WI38 (cell line): ENCODE data around the gene IL12B.

ENCODE experiments used
- H3K4me3 ChIP-seq: 2 replicates; pipeline ENCODE4 v1.5.1; 2011; ENCODE audit warnings: low read depth, mild to moderate bottlenecking, control low read depth, low read length
- TF ChIP-seq, protein P1 (sequence below): IDR thresholded peaks from 2 replicates; pipeline ENCODE4 v1.5.1; 2012; ENCODE audit warnings: low read depth, mild to moderate bottlenecking, control low read depth, low read length

The IL12B gene

DNA sequence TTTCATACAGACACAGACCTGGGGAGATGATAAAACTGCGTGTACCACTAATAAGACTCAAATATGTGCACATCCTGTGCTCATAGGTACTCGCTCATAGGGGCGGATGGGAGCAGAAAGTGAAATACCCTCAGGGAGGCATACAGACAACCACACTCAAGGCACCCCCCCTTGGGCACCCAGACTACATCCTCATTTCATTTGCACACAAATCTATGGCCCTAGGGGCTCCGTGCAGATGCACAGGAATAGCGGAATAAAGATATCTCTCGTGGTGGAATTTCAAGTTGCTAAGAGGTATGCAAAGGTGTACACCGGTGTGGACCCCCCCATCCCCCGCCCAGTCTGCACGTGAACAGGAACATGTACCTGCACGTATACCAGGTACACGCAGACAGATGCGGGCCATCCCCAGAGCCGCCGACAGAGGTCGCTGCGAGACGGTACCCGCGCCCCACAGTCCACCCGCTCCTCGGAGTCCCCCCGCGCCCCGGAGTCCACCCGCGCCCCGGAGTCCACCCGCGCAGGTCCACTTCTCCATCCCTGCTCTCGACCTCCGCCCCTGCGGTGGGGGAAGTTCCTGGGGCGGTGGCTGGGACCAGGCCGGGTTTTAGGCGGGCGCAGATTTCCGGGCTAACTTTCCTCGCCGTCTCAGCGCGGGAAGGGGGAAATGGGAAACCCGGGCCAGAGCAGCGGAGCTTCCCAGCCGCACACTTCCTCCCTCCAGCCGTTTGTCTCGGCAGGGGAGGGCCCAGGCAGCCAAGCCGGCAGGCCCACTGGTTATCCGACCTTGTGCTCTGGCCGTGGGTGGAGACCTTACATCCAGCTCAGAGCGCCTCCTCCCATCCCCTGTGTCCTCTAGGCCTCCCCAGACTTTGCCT is 1.0 kb upstream of the IL12B start:
- H3K4me3 ChIP-seq = peak overlapping the region; percentile 57
- TF ChIP-seq, protein P1, sequence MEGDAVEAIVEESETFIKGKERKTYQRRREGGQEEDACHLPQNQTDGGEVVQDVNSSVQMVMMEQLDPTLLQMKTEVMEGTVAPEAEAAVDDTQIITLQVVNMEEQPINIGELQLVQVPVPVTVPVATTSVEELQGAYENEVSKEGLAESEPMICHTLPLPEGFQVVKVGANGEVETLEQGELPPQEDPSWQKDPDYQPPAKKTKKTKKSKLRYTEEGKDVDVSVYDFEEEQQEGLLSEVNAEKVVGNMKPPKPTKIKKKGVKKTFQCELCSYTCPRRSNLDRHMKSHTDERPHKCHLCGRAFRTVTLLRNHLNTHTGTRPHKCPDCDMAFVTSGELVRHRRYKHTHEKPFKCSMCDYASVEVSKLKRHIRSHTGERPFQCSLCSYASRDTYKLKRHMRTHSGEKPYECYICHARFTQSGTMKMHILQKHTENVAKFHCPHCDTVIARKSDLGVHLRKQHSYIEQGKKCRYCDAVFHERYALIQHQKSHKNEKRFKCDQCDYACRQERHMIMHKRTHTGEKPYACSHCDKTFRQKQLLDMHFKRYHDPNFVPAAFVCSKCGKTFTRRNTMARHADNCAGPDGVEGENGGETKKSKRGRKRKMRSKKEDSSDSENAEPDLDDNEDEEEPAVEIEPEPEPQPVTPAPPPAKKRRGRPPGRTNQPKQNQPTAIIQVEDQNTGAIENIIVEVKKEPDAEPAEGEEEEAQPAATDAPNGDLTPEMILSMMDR = peak; percentile 72

DNA sequence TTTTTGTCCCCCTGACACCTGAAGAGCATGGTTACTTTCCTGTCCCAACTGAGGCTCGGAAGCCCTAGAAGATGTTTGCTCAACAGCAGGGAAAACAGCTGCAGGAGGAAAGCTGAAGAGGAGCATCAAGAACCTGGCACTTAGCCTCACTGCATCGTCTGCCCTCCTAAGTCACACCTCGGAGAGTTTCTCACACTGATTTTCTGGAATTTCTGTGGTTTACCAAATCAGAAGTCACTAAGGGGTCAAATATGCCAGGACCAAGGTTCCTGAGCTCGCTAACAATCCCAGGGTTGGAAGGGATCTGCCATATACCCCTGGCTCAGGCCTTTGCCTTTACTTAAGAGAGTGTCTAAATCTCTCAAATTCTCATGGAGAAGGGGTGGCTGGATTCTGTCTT is 5.3 kb downstream of the IL12B start:
- TF ChIP-seq, protein P1 = no peak
- no peak overlapping the region for H3K4me3 ChIP-seq

DNA sequence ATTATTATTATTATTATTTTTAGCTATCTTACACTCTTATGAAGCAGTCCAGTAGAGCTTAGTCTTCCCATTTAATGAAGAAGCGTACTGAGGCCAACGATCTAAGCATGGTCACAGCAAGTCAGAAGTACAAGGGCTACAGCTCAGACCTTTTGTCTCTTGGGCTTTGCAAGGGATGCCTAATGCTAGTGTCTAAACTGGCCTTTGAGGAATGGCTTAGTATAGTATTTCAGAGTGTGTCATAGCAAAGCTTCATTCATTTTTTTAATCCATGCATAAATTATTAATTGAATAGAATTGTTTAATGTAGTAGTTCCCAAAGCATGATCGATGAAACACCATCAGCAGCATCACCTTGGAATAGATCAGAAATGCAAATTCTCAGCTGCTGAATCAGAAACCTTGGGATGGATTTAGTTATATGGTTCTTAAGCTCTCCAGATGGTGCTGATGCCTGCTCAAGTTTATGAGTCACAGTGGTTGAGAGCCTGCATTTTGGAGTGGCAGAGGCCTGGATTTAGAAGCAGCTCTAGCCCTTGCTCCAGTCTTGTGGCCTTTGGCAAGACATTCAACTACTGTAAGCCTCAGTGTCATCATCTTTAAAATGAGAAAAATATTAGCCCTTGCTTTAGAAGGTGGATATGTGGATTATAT is 6.1 kb downstream of the IL12B start:
- TF ChIP-seq, protein P1 = no peak
- H3K4me3 ChIP-seq = no peak overlapping the region

- no peak overlapping the region for H3K4me3 ChIP-seq
- TF ChIP-seq, protein P1 = no peak
These were observed 8.1 kb downstream of the IL12B start for GRCh38 chr5:159322180-159322579.

GRCh38 chr5:159319832-159320231 is 10.5 kb downstream of the IL12B start:
- H3K4me3 ChIP-seq = no peak overlapping the region
- TF ChIP-seq, protein P1 = no peak

DNA sequence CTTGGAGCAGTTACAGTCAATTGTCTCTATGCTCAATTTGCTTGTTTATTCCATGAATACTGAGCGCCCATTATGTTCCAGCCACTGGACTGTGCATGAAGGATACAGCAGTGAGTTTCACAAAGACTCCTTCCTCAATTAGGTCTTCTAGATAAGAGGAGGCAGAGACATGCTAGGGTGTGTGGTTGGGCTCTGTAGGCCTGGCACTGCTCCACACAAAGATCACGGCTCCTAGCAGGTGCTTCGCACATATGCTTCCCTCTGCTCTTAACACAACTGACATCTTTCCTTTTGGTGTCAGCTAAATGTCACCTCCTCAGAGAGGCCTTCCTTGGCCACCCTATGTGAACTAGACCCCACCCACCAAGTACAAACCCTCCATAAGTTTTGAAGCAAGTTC is 10.9 kb downstream of the IL12B start:
- no peak overlapping the region for H3K4me3 ChIP-seq
- TF ChIP-seq, protein P1 = no peak

DNA sequence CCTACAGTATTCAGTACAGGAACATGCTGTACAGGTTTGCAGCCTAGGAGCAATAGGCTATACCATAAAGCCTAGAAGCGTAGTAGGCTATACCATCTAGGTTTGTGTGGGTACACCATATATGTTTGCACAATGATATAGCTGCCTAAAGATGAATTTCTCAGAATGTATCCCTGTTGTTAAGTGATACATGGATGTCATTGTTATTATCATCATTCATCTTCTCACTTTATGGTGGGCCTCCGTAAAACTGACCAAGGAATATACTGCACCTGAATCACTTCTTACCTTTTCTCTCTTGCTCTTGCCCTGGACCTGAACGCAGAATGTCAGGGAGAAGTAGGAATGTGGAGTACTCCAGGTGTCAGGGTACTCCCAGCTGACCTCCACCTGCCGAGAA is 11.8 kb downstream of the IL12B start:
- no peak overlapping the region for H3K4me3 ChIP-seq
- TF ChIP-seq, protein P1 = no peak
